HS-5 (cell line): ENCODE results near the gene SSC4D.
"Not testable (repeated sequence)": the region's sequence is repeated elsewhere in the genome, so short reads cannot be mapped to it uniquely, and the experiment has no call there.

Experiments
- DNase-seq: peaks from one replicate; pipeline ENCODE4 v3.0.0-alpha.2; 2012; ENCODE audit warnings: low read depth

Gene SSC4D

GRCh38 chr7:76421097-76421496, 11.6 kb upstream of the SSC4D start:
- DNase-seq, result peak; percentile 77

- not testable (repeated sequence) for DNase-seq
Observed at GRCh38 chr7:76417654-76418310, 8.3 kb upstream of the SSC4D start.

GRCh38 chr7:76412249-76412648, 2.8 kb upstream of the SSC4D start:
- no peak for DNase-seq

GRCh38 chr7:76411626-76412025, 2.1 kb upstream of the SSC4D start:
- no peak for DNase-seq

GRCh38 chr7:76408121-76408560, 1.4 kb downstream of the SSC4D start:
- no peak for DNase-seq

GRCh38 chr7:76407718-76408117, 1.8 kb downstream of the SSC4D start:
- no peak for DNase-seq

GRCh38 chr7:76405738-76406137, 3.8 kb downstream of the SSC4D start:
- no peak for DNase-seq

GRCh38 chr7:76403780-76404494, 5.6 kb downstream of the SSC4D start:
- no peak for DNase-seq

- not testable (repeated sequence) for DNase-seq
Observed at GRCh38 chr7:76403097-76403496, 6.4 kb downstream of the SSC4D start.

GRCh38 chr7:76400248-76400647, 9.2 kb downstream of the SSC4D start:
- no peak for DNase-seq

- no peak for DNase-seq
Observed at GRCh38 chr7:76397409-76398183, 11.9 kb downstream of the SSC4D start.

- no peak for DNase-seq
Observed at GRCh38 chr7:76396864-76397263, 12.6 kb downstream of the SSC4D start.

GRCh38 chr7:76395965-76396726, 13.4 kb downstream of the SSC4D start:
- no peak for DNase-seq

GRCh38 chr7:76395605-76395964, 13.9 kb downstream of the SSC4D start:
- DNase-seq, result not testable (repeated sequence)

GRCh38 chr7:76394957-76395356, 14.5 kb downstream of the SSC4D start:
- no peak for DNase-seq

GRCh38 chr7:76393116-76394031, 16.1 kb downstream of the SSC4D start:
- peak; percentile 40 for DNase-seq

- no peak for DNase-seq
Observed at GRCh38 chr7:76392531-76393115, 16.9 kb downstream of the SSC4D start.

- no peak for DNase-seq
Observed at GRCh38 chr7:76390092-76390491, 19.4 kb downstream of the SSC4D start.

GRCh38 chr7:76387789-76388188, 21.7 kb downstream of the SSC4D start:
- not testable (repeated sequence) for DNase-seq

GRCh38 chr7:76386691-76387260, 22.7 kb downstream of the SSC4D start:
- DNase-seq, result no peak
